A549 (cell line): ENCODE data around the gene GSTO2. TPM values are rescaled to one million over a fixed set of nuclear protein-coding genes. Genes with fewer than 3 reads are reported as not detected.

Source experiments
- ATAC-seq, 2 experiments: fragments of 200-7000 bp in 1 of 2; fragments of >200 bp in 1 of 2; cut with Nextera tagmentation in 1 of 2; cut with Tn5 transposase in 1 of 2; 3 replicates each; pipeline versions ENCODE4 v1.8.0 to v1.9.1; 2018 to 2020; ENCODE audit warnings: mild to moderate bottlenecking in 1 of 2, moderate library complexity in 1 of 2
- CTCF ChIA-PET: fragments of 300-600 bp; sonication (Branson Sonifier 250); formaldehyde crosslinking; extraction: SDS; loops from one replicate; lab custom pipeline; 2021; ENCODE audit warnings: antibody characterized with exemption, inconsistent platforms; lab: Yijun Ruan, JAX
- POLR2A ChIA-PET: fragments of 350-600 bp; formaldehyde crosslinking; extraction: SDS; loops from one replicate; lab custom pipeline; 2021; ENCODE audit warnings: antibody characterized with exemption, inconsistent platforms; lab: Yijun Ruan, JAX
- DNase-seq, 2 experiments: peaks; one replicate each; pipeline versions ENCODE4 v3.0.0 to v3.0.0-alpha.2; 2011 to 2016; ENCODE audit warnings: low read depth in 1 of 2, low spot score in 1 of 2
- FAIRE-seq: peaks from 2 replicates; lab custom pipeline; 2011; peaks lifted over from hg19 to GRCh38; lab: Jason Lieb, UNC
- H3K27ac ChIP-seq, 2 experiments: fragments of >200 bp; sonication (Bioruptor Twin); formaldehyde crosslinking; 3 replicates each; pipeline ENCODE4 v1.5.1; 2016 to 2017
- H3K4me1 ChIP-seq: fragments of >200 bp; sonication (Bioruptor Twin); formaldehyde crosslinking; 3 replicates; pipeline ENCODE4 v1.6.1; 2016
- H3K4me2 ChIP-seq: fragments of >200 bp; sonication (Bioruptor Twin); formaldehyde crosslinking; 3 replicates; pipeline ENCODE4 v1.6.1; 2016
- H3K4me3 ChIP-seq: fragments of >200 bp; sonication (Bioruptor Twin); formaldehyde crosslinking; 3 replicates; pipeline ENCODE4 v1.5.1; 2016
- H3K9me3 ChIP-seq: fragments of >200 bp; sonication (Bioruptor Twin); formaldehyde crosslinking; 3 replicates; pipeline ENCODE4 v1.6.1; 2016
- CHD2 ChIP-seq: fragments of 150-350 bp; IDR thresholded peaks from 2 replicates; pipeline ENCODE4 v1.6.1; 2014; ENCODE audit warnings: low read length; ENCODE audit not compliant: partially characterized antibody
- EHMT2 ChIP-seq: fragments of 200-600 bp; sonication (generic); IDR thresholded peaks from 2 replicates; pipeline ENCODE4 v1.6.1; 2016; ENCODE audit warnings: antibody characterized with exemption, low read depth, mild to moderate bottlenecking, moderate library complexity
- FOSB ChIP-seq: fragments of 250-450 bp; sonication (Bioruptor Pico); IDR thresholded peaks from 2 replicates; pipeline ENCODE4 v1.5.0; 2020; ENCODE audit warnings: mild to moderate bottlenecking, moderate library complexity
- HOXA7 ChIP-seq: fragments of 250-450 bp; sonication (Bioruptor Pico); IDR thresholded peaks from 2 replicates; pipeline ENCODE4 v1.5.0; 2020; ENCODE audit warnings: mild to moderate bottlenecking, moderate library complexity
- JUN ChIP-seq, 2 experiments: fragments of >200 bp; sonication (Bioruptor Twin); formaldehyde crosslinking; IDR thresholded peaks; 2 replicates in 1 of 2; 3 replicates in 1 of 2; pipeline ENCODE4 v1.6.1; 2016 to 2017
- MAFK ChIP-seq: fragments of 450-650 bp; IDR thresholded peaks from 2 replicates; pipeline ENCODE4 v1.6.1; 2014; ENCODE audit not compliant: partially characterized antibody
- MYC ChIP-seq: IDR thresholded peaks from 2 replicates; pipeline ENCODE4 v1.6.1; 2012; ENCODE audit warnings: mild to moderate bottlenecking, inconsistent platforms, low read length, improper control_type of control experiment, borderline replicate concordance
- NPAS2 ChIP-seq: fragments of 250-450 bp; sonication (Bioruptor Pico); IDR thresholded peaks from 2 replicates; pipeline ENCODE4 v1.8.0; 2022; ENCODE audit warnings: mild to moderate bottlenecking, moderate library complexity, borderline replicate concordance
- PHF8 ChIP-seq: fragments of 200-600 bp; sonication (generic); IDR thresholded peaks from 2 replicates; pipeline ENCODE4 v1.6.1; 2016; ENCODE audit warnings: low read depth, mild to moderate bottlenecking, antibody characterized with exemption, moderate library complexity, borderline replicate concordance
- POLR2A ChIP-seq: IDR thresholded peaks from 2 replicates; pipeline ENCODE4 v1.6.1; 2012; ENCODE audit warnings: mild to moderate bottlenecking, low read length
- RFX5 ChIP-seq: fragments of 450-650 bp; IDR thresholded peaks from 2 replicates; pipeline ENCODE4 v1.7.1; 2014; ENCODE audit warnings: antibody characterized with exemption, mild to moderate bottlenecking, moderate library complexity
- RNF2 ChIP-seq: fragments of 200-600 bp; sonication (generic); IDR thresholded peaks from 2 replicates; pipeline ENCODE4 v1.6.1; 2016; ENCODE audit warnings: low read depth, mild to moderate bottlenecking, antibody characterized with exemption, moderate library complexity, borderline replicate concordance
- SREBF2 ChIP-seq: fragments of 450-650 bp; IDR thresholded peaks from 2 replicates; pipeline ENCODE4 v1.6.1; 2014; ENCODE audit warnings: mild to moderate bottlenecking, moderate library complexity
- ZFP36 ChIP-seq: fragments of 450-650 bp; IDR thresholded peaks from 2 replicates; pipeline ENCODE4 v1.6.1; 2014; ENCODE audit warnings: borderline replicate concordance; ENCODE audit not compliant: partially characterized antibody
- ZNF302 ChIP-seq: fragments of 250-450 bp; sonication (Bioruptor Pico); IDR thresholded peaks from 2 replicates; pipeline ENCODE4 v1.9.0; 2021; ENCODE audit warnings: inconsistent platforms, mild to moderate bottlenecking, moderate library complexity
- ZSCAN20 ChIP-seq: fragments of 250-450 bp; sonication (Bioruptor Pico); IDR thresholded peaks from 2 replicates; pipeline ENCODE4 v1.8.0; 2022; ENCODE audit warnings: mild to moderate bottlenecking, moderate library complexity
- WGBS: methylation state at CpG from one replicate; pipeline ENCODE4 v1.1.6; 2017; ENCODE audit errors: missing lambda C conversion rate; 5-methylcytosine and 5-hydroxymethylcytosine counted together
- polyA plus RNA-seq, 4 experiments: library from polyadenylated mRNA; depleted of rRNA in 3 of 4; stranded (reverse); fragments of >200 nt; fragmentation: RNase III in 1 of 4; extraction: RNeasy Plus Mini Kit Qiagen cat#74134 plus additional on column Dnase treatment in 1 of 4; gene quantifications; 2 replicates in 3 of 4; 3 replicates in 1 of 4; pipeline ENCODE4 v1.2.3, GENCODE V29; 2011 to 2017
- TF ChIP-seq, protein P1 (sequence below): fragments of 200-600 bp; sonication (generic); IDR thresholded peaks from 2 replicates; pipeline ENCODE4 v1.6.1; 2016; ENCODE audit warnings: antibody characterized with exemption, mild to moderate bottlenecking, moderate library complexity
- TF ChIP-seq, protein P2 (sequence below): IDR thresholded peaks from 2 replicates; pipeline ENCODE4 v1.6.1; 2012; ENCODE audit warnings: low read depth, borderline replicate concordance
- TF ChIP-seq, protein P3 (sequence below): IDR thresholded peaks from 2 replicates; pipeline ENCODE4 v1.6.1; 2012
- TF ChIP-seq, protein P4 (sequence below): fragments of 450-650 bp; IDR thresholded peaks from 2 replicates; pipeline ENCODE4 v1.6.1; 2014; ENCODE audit warnings: antibody characterized with exemption
- TF ChIP-seq, protein P5 (sequence below): fragments of >200 bp; sonication (Bioruptor Twin); formaldehyde crosslinking; IDR thresholded peaks from 3 replicates; pipeline ENCODE4 v1.6.1; 2016

GSTO2 gene
- polyA plus RNA-seq, 2 of the 4 experiments (the other 2 are of a cell fraction), result 1.3 to 5.7 TPM

DNA sequence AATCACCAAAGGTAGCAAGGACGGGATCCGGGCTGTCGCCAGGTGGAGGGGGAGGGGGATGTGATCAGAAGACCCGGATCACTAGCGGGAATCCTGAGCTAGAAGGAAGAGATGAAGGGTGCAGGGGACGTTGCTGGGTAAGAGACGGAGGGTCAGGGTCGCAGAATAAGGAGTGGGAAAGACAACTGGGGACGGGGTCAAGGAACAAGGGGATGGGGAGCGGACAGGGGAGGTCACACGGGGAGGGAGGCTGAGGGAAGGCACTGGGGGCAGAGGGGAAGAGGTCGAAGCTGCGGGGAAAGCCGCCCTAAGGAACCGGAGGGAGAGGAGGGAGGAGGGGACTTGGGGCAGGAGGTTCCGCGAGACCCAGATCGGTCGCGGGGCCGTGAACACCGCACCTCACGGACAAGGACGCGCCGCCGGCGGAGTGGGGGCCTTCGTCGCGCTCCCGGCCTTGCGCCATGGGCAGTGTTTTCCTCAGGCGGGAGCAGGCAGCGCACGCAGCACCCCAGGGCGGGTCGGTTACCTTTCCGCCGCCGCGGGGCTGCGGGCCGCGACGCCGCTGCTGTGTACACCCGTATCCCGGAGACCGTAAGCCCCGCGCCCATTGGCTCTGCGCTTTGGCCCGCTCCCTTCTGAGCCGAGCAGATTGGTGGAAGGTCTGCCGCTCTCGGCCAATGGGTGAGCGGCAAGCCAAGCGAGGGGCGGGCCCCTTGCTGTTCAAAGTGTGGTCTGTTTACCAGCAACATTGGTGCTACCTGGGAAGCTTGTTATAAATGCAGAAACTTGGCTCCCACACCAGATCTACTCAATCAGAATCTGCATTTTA is 37.0 kb upstream of the GSTO2 start, which contains the start of gene CFAP43:
TSS of gene CFAP43 (minus strand) at position 581 of the 829 bp plus-strand sequence. CDS start at position 463, 118 bp downstream.
- CTCF ChIA-PET, result interaction anchor here (0.8 to 1.7 kb wide), 3 partner anchors 17 to 214 kb away, joined by 3 to 4 read pairs (median 4); partner anchors contain the start of gene SFR1
- H3K9me3 ChIP-seq, result no peaks in the 10 kb centered on the region
- H3K4me2 ChIP-seq, result peak within 1 kb of the TSS; percentile 69
- ATAC-seq (peak; percentile 99 to 100), DNase-seq (peak; percentile 96 to 99), FAIRE-seq (peak; percentile 23)
- POLR2A ChIA-PET, result interaction anchor here (1.4 kb wide), 1 partner anchor 23 kb away, joined by 6 read pairs; the partner anchor contains the start of gene GSTO1
- H3K27ac ChIP-seq, result peak within 1 kb of the TSS; percentile 65 to 85
- peak within 1 kb of the TSS; percentile 81 for H3K4me3 ChIP-seq
- TF ChIP-seq EHMT2, result no peak
- 0 out of 2 replicates have a peak, but pooled peaks have one; percentile 19 for TF ChIP-seq RFX5
- TF ChIP-seq JUN (IDR thresholded peaks at IDR 0.05), result peak in 1 of 2 experiments; percentile 21; a peak in 1 of 5 replicates
- peak; percentile 74 for TF ChIP-seq CHD2
- TF ChIP-seq, protein P1, sequence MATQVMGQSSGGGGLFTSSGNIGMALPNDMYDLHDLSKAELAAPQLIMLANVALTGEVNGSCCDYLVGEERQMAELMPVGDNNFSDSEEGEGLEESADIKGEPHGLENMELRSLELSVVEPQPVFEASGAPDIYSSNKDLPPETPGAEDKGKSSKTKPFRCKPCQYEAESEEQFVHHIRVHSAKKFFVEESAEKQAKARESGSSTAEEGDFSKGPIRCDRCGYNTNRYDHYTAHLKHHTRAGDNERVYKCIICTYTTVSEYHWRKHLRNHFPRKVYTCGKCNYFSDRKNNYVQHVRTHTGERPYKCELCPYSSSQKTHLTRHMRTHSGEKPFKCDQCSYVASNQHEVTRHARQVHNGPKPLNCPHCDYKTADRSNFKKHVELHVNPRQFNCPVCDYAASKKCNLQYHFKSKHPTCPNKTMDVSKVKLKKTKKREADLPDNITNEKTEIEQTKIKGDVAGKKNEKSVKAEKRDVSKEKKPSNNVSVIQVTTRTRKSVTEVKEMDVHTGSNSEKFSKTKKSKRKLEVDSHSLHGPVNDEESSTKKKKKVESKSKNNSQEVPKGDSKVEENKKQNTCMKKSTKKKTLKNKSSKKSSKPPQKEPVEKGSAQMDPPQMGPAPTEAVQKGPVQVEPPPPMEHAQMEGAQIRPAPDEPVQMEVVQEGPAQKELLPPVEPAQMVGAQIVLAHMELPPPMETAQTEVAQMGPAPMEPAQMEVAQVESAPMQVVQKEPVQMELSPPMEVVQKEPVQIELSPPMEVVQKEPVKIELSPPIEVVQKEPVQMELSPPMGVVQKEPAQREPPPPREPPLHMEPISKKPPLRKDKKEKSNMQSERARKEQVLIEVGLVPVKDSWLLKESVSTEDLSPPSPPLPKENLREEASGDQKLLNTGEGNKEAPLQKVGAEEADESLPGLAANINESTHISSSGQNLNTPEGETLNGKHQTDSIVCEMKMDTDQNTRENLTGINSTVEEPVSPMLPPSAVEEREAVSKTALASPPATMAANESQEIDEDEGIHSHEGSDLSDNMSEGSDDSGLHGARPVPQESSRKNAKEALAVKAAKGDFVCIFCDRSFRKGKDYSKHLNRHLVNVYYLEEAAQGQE, result peak; percentile 61
- no peak for TF ChIP-seq FOSB (CRISPR knock-in tag)
- TF ChIP-seq, protein P2, sequence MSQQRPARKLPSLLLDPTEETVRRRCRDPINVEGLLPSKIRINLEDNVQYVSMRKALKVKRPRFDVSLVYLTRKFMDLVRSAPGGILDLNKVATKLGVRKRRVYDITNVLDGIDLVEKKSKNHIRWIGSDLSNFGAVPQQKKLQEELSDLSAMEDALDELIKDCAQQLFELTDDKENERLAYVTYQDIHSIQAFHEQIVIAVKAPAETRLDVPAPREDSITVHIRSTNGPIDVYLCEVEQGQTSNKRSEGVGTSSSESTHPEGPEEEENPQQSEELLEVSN, result peak; percentile 55
- peak; percentile 50 for TF ChIP-seq POLR2A
- TF ChIP-seq SREBF2, result no peak
- TF ChIP-seq, protein P3, sequence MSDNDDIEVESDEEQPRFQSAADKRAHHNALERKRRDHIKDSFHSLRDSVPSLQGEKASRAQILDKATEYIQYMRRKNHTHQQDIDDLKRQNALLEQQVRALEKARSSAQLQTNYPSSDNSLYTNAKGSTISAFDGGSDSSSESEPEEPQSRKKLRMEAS, result peak; percentile 57; the same call in 1 of the 2 replicates
- peak; percentile 82 for TF ChIP-seq PHF8
- no peak for TF ChIP-seq HOXA7 (CRISPR knock-in tag)
- H3K4me1 ChIP-seq, result peaks cover 15% of the 10 kb centered on the region
- WGBS, result 3% methylated on average over 42 of the region's 60 CpGs

DNA sequence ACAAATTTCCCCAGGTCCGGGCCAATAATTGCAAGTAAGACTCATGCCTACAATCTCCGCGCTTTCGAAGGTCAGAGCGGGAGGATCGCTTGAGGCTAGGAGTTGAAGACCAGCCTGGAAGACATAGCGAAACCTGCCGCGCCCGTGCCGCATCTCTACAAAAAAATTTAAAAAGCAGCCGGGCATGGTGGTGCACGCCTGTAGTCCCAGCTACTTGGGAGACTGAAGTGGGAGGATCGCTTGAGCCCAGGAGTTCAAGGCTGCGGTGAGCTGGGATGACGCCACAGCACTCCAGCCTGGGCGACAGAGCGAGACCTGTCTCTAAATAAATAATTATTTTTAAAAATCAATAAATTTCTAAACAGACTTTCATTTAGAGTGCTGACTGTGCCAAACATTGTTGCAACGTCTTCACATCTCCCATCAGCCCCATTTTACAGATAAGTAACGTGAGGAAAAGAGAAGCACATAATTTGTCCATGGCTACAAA is 36.3 kb upstream of the GSTO2 start:
- no peak for DNase-seq
- peak overlapping the region; percentile 50 to 85; a peak in 4 of 6 replicates for H3K27ac ChIP-seq
- H3K4me2 ChIP-seq, result peak overlapping the region; percentile 69
- ChIA-PET CTCF (interaction anchor here (1.4 to 1.7 kb wide), 2 partner anchors 16 to 111 kb away, joined by 4 read pairs; partner anchors contain the start of gene SFR1), POLR2A (interaction anchor here (1.4 kb wide), 1 partner anchor 22 kb away, joined by 6 read pairs; the partner anchor contains the start of gene GSTO1)
- FAIRE-seq, result no peak
- peak; percentile 54 to 60 for ATAC-seq
- H3K4me3 ChIP-seq, result peak overlapping the region; percentile 81
- H3K9me3 ChIP-seq, result no peaks in the 10 kb centered on the region
- 4% methylated on average over 20 of the region's 20 CpGs for WGBS
- H3K4me1 ChIP-seq, result peaks cover 15% of the 10 kb centered on the region
- TF ChIP-seq ZFP36, result no peak
- TF ChIP-seq, protein P4, sequence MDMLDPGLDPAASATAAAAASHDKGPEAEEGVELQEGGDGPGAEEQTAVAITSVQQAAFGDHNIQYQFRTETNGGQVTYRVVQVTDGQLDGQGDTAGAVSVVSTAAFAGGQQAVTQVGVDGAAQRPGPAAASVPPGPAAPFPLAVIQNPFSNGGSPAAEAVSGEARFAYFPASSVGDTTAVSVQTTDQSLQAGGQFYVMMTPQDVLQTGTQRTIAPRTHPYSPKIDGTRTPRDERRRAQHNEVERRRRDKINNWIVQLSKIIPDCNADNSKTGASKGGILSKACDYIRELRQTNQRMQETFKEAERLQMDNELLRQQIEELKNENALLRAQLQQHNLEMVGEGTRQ, result no peak
- TF ChIP-seq ZNF302 (CRISPR knock-in tag), result no peak
- TF ChIP-seq, protein P5, sequence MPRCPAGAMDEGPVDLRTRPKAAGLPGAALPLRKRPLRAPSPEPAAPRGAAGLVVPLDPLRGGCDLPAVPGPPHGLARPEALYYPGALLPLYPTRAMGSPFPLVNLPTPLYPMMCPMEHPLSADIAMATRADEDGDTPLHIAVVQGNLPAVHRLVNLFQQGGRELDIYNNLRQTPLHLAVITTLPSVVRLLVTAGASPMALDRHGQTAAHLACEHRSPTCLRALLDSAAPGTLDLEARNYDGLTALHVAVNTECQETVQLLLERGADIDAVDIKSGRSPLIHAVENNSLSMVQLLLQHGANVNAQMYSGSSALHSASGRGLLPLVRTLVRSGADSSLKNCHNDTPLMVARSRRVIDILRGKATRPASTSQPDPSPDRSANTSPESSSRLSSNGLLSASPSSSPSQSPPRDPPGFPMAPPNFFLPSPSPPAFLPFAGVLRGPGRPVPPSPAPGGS, result no peak
- TF ChIP-seq RFX5, result no peak
- TF ChIP-seq SREBF2, result no peak
- TF ChIP-seq RNF2, result peak; percentile 46; the same call in 1 of the 2 replicates
- TF ChIP-seq MAFK, result no peak
- TF ChIP-seq, protein P1, result no peak
- no peak for TF ChIP-seq MYC
- no peak for TF ChIP-seq ZSCAN20
- no peak for TF ChIP-seq FOSB (CRISPR knock-in tag)
- TF ChIP-seq CHD2, result no peak
- no peak for TF ChIP-seq NPAS2 (CRISPR knock-in tag)
